ENCODE measurements around the gene CAMSAP1.

DNA sequence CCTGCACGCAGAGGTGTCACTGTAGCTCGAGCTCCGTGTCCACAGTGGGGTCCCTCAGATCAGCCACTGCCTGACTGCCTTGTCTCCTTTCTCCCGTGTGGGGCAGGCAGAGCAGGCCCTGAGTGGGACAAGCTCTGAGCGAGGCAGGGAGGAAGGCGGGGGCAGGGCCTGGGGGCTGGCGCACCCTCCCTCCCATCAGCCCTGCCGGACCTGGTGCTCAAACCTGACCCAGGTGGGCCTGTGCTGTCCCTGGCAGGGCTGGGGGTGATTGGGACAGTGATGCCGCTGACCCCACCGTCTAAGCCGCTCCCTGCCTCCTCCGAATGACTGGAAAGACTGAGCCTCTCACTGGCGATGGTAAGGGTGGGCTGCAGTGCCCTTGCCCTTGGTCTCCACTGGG lies 144.4 kb downstream of the CAMSAP1 start:
- no peak for TF ChIP-seq SP3 (tag by site-specific recombination; IDR thresholded peaks at IDR 0.05)
- TF ChIP-seq, protein P1, sequence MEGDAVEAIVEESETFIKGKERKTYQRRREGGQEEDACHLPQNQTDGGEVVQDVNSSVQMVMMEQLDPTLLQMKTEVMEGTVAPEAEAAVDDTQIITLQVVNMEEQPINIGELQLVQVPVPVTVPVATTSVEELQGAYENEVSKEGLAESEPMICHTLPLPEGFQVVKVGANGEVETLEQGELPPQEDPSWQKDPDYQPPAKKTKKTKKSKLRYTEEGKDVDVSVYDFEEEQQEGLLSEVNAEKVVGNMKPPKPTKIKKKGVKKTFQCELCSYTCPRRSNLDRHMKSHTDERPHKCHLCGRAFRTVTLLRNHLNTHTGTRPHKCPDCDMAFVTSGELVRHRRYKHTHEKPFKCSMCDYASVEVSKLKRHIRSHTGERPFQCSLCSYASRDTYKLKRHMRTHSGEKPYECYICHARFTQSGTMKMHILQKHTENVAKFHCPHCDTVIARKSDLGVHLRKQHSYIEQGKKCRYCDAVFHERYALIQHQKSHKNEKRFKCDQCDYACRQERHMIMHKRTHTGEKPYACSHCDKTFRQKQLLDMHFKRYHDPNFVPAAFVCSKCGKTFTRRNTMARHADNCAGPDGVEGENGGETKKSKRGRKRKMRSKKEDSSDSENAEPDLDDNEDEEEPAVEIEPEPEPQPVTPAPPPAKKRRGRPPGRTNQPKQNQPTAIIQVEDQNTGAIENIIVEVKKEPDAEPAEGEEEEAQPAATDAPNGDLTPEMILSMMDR (tag by site-specific recombination; IDR thresholded peaks at IDR 0.05) = no peak
- no peak for TF ChIP-seq TCF7L2 (IDR thresholded peaks at IDR 0.05; ENCODE audit: borderline replicate concordance, low read depth, low read length)
- TF ChIP-seq MYNN (tag by site-specific recombination; IDR thresholded peaks at IDR 0.05; ENCODE audit: borderline replicate concordance) = no peak
- no peak for TF ChIP-seq ZNF155 (tag by site-specific recombination; IDR thresholded peaks at IDR 0.05)
- no peak for TF ChIP-seq ZNF660 (tag by site-specific recombination; IDR thresholded peaks at IDR 0.05)
- no peak for TF ChIP-seq ZNF404 (tag by site-specific recombination; IDR thresholded peaks at IDR 0.05)
